Measurements from ENCODE around the gene IPCEF1. TPM values are rescaled to one million over a fixed set of nuclear protein-coding genes. Genes with fewer than 3 reads are reported as not detected.

IPCEF1 gene
- total RNA-seq, 1 donor from 2014 or later: not detected

DNA sequence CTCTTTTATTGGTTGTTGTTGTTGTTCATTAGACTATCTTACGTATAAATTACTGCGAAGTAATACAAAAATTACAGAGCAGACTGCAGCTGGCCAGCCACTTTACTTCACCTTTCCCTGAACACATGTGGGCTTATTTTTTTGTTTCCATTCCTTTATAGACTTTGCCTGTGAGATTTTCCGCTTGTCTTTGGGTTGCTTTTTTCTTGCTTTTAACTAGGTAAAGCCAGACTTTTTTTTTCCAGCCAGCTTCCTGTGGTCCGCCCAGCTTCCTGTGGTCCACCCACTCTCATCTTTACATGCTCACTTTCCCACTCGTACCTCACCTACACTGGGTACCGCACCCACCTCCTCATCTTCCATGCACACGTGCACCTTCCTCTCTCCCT, 79.0 kb downstream of the IPCEF1 start:
- Mint-ChIP-seq H3K4me3 (ENCODE audit: unreplicated experiment) (no peak overlapping the region), H3K4me1 (ENCODE audit: low read depth) (peaks cover 5% of the 10 kb centered on the region), H3K9me3 (ENCODE audit: low read depth) (no peaks in the 10 kb centered on the region), H3K27me3 (ENCODE audit: low read depth) (peaks cover 2% of the 10 kb centered on the region), H3K27ac (ENCODE audit: unreplicated experiment) (no peak overlapping the region), H3K36me3 (ENCODE audit: low read depth) (no peaks in the 10 kb centered on the region)
- DNase-seq (ENCODE audit: low spot score): no peak
- TF ChIP-seq, protein P1, sequence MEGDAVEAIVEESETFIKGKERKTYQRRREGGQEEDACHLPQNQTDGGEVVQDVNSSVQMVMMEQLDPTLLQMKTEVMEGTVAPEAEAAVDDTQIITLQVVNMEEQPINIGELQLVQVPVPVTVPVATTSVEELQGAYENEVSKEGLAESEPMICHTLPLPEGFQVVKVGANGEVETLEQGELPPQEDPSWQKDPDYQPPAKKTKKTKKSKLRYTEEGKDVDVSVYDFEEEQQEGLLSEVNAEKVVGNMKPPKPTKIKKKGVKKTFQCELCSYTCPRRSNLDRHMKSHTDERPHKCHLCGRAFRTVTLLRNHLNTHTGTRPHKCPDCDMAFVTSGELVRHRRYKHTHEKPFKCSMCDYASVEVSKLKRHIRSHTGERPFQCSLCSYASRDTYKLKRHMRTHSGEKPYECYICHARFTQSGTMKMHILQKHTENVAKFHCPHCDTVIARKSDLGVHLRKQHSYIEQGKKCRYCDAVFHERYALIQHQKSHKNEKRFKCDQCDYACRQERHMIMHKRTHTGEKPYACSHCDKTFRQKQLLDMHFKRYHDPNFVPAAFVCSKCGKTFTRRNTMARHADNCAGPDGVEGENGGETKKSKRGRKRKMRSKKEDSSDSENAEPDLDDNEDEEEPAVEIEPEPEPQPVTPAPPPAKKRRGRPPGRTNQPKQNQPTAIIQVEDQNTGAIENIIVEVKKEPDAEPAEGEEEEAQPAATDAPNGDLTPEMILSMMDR (IDR thresholded peaks at IDR 0.05): peak; percentile 26

DNA sequence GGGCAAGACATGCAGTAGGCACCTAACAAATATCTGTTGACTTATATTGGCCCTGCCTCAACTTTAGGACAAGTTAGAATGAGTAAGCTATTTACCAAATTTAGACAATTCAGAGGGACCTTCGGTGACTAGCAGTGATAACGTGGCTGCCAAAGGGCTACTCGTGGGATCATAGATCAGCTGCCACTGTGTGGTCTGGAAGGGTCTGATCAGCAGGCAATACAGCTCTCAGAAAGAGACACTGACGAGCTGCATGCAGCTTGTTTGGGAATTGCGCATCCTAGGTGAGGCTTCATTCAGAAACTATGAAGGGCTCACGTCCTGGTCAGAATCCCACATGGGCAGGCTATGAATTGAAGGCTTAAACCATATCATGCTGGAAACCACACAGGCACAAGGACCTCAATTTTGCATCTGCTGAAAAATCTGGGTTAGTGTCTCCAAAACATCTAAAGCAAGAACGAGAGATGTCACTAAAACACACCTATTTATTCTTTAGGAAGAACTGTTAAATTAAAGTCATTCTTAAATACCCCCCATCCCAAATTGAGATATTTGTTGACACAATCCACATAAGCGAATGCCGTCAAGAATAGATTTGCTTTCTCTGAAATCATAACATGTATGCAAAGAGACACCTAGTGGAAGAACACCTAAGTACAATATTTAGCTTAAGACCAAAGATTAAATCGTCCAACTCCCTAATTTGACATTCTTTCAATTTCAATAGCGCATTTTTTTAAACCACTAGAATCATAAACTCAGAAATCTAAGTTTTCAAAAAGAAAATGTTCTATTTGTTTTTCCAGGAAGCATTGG, 79.6 kb downstream of the IPCEF1 start:
- no peak for DNase-seq (ENCODE audit: low spot score)
- peaks cover 5% of the 10 kb centered on the region for H3K4me1 Mint-ChIP-seq (ENCODE audit: low read depth)
- TF ChIP-seq, protein P1 (IDR thresholded peaks at IDR 0.05): peak; percentile 84
- no peak overlapping the region for H3K4me3 Mint-ChIP-seq (ENCODE audit: unreplicated experiment)
- peaks cover 2% of the 10 kb centered on the region for H3K27me3 Mint-ChIP-seq (ENCODE audit: low read depth)
- H3K27ac Mint-ChIP-seq (ENCODE audit: unreplicated experiment): no peak overlapping the region
- H3K36me3 Mint-ChIP-seq (ENCODE audit: low read depth): no peaks in the 10 kb centered on the region
- H3K9me3 Mint-ChIP-seq (ENCODE audit: low read depth): no peaks in the 10 kb centered on the region

DNA sequence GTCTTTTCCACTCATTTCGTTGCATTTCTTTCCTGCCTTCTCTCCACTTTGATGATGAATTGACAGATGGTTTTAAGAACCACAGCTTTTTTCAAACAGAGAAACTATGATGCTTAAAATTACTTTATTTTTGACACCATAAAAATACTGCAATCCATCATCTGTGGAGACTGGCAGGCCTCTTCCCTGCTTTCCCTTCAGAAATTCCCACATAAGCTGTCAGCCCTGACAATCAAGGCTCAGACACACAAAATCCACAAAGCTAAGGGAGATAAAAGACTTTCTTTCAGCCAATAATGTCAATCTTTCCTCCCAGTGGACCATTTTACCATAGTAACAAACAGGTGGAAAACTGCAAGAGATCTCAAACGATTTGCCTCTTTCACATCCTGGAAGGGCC, 82.4 kb downstream of the IPCEF1 start:
- Mint-ChIP-seq H3K36me3 (ENCODE audit: low read depth) (no peaks in the 10 kb centered on the region), H3K4me3 (ENCODE audit: unreplicated experiment) (no peak overlapping the region), H3K27ac (ENCODE audit: unreplicated experiment) (no peak overlapping the region), H3K4me1 (ENCODE audit: low read depth) (peaks cover 5% of the 10 kb centered on the region), H3K9me3 (ENCODE audit: low read depth) (no peaks in the 10 kb centered on the region), H3K27me3 (ENCODE audit: low read depth) (peaks cover 2% of the 10 kb centered on the region)
- TF ChIP-seq, protein P1 (IDR thresholded peaks at IDR 0.05): no peak
- no peak for DNase-seq (ENCODE audit: low spot score)

DNA sequence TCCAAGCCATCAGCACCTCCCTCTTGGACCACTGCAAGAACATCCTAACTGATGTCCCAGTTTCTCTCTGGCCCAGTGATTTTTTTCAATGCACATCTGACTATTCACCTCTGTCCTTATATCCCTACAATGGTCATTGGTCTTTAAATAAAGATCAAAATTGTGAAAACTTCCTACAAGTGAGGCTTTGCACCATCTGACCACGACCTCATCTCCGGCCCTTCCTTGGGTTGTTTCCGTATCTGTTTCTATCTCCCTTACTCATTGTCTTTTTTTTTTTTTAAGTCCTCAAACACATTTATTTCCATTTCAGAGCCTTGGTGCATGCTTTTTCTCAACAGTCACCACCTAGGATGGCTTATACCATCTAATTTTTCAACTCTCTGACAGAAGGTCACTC, 88.1 kb downstream of the IPCEF1 start:
- Mint-ChIP-seq H3K4me1 (ENCODE audit: low read depth) (no peaks in the 10 kb centered on the region), H3K4me3 (ENCODE audit: unreplicated experiment) (no peak overlapping the region), H3K36me3 (ENCODE audit: low read depth) (no peaks in the 10 kb centered on the region), H3K27ac (ENCODE audit: unreplicated experiment) (no peak overlapping the region), H3K9me3 (ENCODE audit: low read depth) (no peaks in the 10 kb centered on the region), H3K27me3 (ENCODE audit: low read depth) (peaks cover 2% of the 10 kb centered on the region)
- DNase-seq (ENCODE audit: low spot score): no peak
- TF ChIP-seq, protein P1 (IDR thresholded peaks at IDR 0.05): no peak

DNA sequence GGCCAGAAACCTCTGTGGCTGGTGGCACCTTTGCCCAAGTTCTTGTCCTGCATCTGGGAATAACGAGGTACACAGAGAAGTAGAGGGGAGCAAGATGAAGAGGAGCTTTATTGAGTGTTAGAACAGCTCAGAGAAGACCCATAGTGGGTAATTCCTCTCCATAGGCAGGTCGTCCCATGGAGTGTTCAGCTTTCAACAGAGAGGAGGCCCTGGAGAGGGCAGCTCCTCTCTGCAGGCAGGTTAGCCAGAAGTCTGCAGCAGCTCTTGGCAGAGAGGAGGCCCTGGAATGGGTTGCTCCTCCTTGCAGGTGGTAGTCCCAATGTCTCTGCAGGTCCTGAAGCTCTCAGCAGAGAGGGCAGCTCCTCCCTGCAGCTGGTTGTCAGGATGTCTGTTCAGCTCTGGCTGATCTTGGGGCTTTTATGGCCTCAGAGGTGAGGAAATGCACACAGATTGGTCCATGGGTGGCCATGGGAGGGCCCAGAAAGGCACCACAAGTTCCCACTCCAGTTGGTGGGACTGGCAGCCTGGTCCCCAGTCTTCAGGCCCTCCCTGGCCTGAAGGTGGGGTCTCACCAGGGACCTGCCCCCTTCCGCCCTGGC, 89.0 kb downstream of the IPCEF1 start:
- no peak for DNase-seq (ENCODE audit: low spot score)
- TF ChIP-seq, protein P1 (IDR thresholded peaks at IDR 0.05): no peak

More for the DNA sequence above, 89.0 kb downstream of the IPCEF1 start:
- no peaks in the 10 kb centered on the region for H3K4me1 Mint-ChIP-seq (ENCODE audit: low read depth)
- no peaks in the 10 kb centered on the region for H3K27me3 Mint-ChIP-seq (ENCODE audit: low read depth)
- no peaks in the 10 kb centered on the region for H3K9me3 Mint-ChIP-seq (ENCODE audit: low read depth)
- H3K27ac Mint-ChIP-seq (ENCODE audit: unreplicated experiment): no peak overlapping the region
- H3K36me3 Mint-ChIP-seq (ENCODE audit: low read depth): no peaks in the 10 kb centered on the region
- no peak overlapping the region for H3K4me3 Mint-ChIP-seq (ENCODE audit: unreplicated experiment)
